NCI-H526 (cell line): ENCODE data around the gene MYO10.
"Not testable (repeated sequence)": the region's sequence is repeated elsewhere in the genome, so short reads cannot be mapped to it uniquely, and the experiment has no call there.

Source experiments
- DNase-seq, 2 experiments: peaks; one replicate each; lab custom pipeline; 2025; lab: John Stamatoyannopoulos, UW

Gene MYO10

GRCh38 chr5:16781828-16782626 is 154.1 kb downstream of the MYO10 start:
- no peak for DNase-seq

GRCh38 chr5:16780325-16780724 is 155.8 kb downstream of the MYO10 start:
- DNase-seq: no peak

GRCh38 chr5:16777432-16777831 is 158.7 kb downstream of the MYO10 start:
- DNase-seq: no peak

- no peak for DNase-seq
These were observed 159.4 kb downstream of the MYO10 start for GRCh38 chr5:16776611-16777251.

- no peak for DNase-seq
These were observed 161.3 kb downstream of the MYO10 start for GRCh38 chr5:16774806-16775205.

- no peak for DNase-seq
These were observed 162.1 kb downstream of the MYO10 start for GRCh38 chr5:16773991-16774390.

GRCh38 chr5:16772556-16772955 is 163.5 kb downstream of the MYO10 start:
- no peak for DNase-seq

- DNase-seq: no peak
These were observed 167.9 kb downstream of the MYO10 start for GRCh38 chr5:16768184-16768583.

GRCh38 chr5:16763211-16763610 is 172.9 kb downstream of the MYO10 start:
- no peak for DNase-seq

GRCh38 chr5:16759147-16759773 is 176.8 kb downstream of the MYO10 start:
- DNase-seq: no peak

- no peak for DNase-seq
These were observed 178.0 kb downstream of the MYO10 start for GRCh38 chr5:16757989-16758501.

GRCh38 chr5:16757577-16757976 is 178.5 kb downstream of the MYO10 start:
- DNase-seq: not testable (repeated sequence)

GRCh38 chr5:16757146-16757545 is 178.9 kb downstream of the MYO10 start:
- no peak for DNase-seq

GRCh38 chr5:16756692-16757091 is 179.4 kb downstream of the MYO10 start:
- DNase-seq: no peak

GRCh38 chr5:16755641-16756040 is 180.4 kb downstream of the MYO10 start:
- DNase-seq: no peak

GRCh38 chr5:16754601-16755000 is 181.5 kb downstream of the MYO10 start:
- no peak for DNase-seq

- no peak for DNase-seq
These were observed 182.0 kb downstream of the MYO10 start for GRCh38 chr5:16754086-16754485.

GRCh38 chr5:16750445-16750844 is 185.6 kb downstream of the MYO10 start:
- no peak for DNase-seq

- no peak for DNase-seq
These were observed 186.5 kb downstream of the MYO10 start for GRCh38 chr5:16749626-16750025.

- no peak for DNase-seq
These were observed 191.8 kb downstream of the MYO10 start for GRCh38 chr5:16744164-16744880.

- no peak for DNase-seq
These were observed 193.2 kb downstream of the MYO10 start for GRCh38 chr5:16742938-16743337.

- no peak for DNase-seq
These were observed 195.2 kb downstream of the MYO10 start for GRCh38 chr5:16740811-16741392.
